Measurements from ENCODE around the gene BOD1L1. TPM values are rescaled to one million over a fixed set of nuclear protein-coding genes. Genes with fewer than 3 reads are reported as not detected.

The BOD1L1 gene
- total and polyA plus RNA-seq, 2 experiments from 2014 or later: 6.6 to 16.5 TPM

GRCh38 chr4:13537011-13537831 lies 90.3 kb downstream of the BOD1L1 start:
- Histone ChIP-seq H3F3A (ENCODE audit: insufficient read depth) (no peaks in the 10 kb centered on the region), H2AFZ (no peak overlapping the region), H3K4me2 (ENCODE audit: unreplicated experiment) (no peak overlapping the region), H3K27me3 (replicated peaks; ENCODE audit: insufficient read depth) (peaks cover 92% of the 10 kb centered on the region), H3K27ac (no peak overlapping the region), H3K4me1 (ENCODE audit: insufficient read depth) (no peaks in the 10 kb centered on the region), H3K79me2 (ENCODE audit: insufficient read depth) (no peaks in the 10 kb centered on the region), H3K9me2 (ENCODE audit: insufficient read depth) (no peaks in the 10 kb centered on the region), H3K9ac (no peak overlapping the region), H3K9me3 (ENCODE audit: low read depth) (no peaks in the 10 kb centered on the region), H3K36me3 (ENCODE audit: low read depth) (no peaks in the 10 kb centered on the region), H3K4me3 (no peak overlapping the region), H4K20me1 (ENCODE audit: insufficient read depth) (no peaks in the 10 kb centered on the region)
- WGBS, 2 experiments (ENCODE audit: low coverage in 1 of 2, low lambda C conversion rate in 2 of 2, missing lambda C conversion rate in 2 of 2): 39 to 40% methylated on average over 33 to 34 of the region's 34 CpGs
- in situ Hi-C loops (cut with MboI): no loop called here
- no peak for DNase-seq
- TF ChIP-seq EZH2 (IDR thresholded peaks at IDR 0.05; ENCODE audit: insufficient read depth, poor library complexity, severe bottlenecking): peak; percentile 37
- TF ChIP-seq EZH2phosphoT487 (IDR thresholded peaks at IDR 0.05; ENCODE audit: insufficient read depth, low read depth): no peak

- Histone ChIP-seq H3K36me3 (ENCODE audit: low read depth) (no peaks in the 10 kb centered on the region), H3F3A (ENCODE audit: insufficient read depth) (no peaks in the 10 kb centered on the region), H3K9me2 (ENCODE audit: insufficient read depth) (no peaks in the 10 kb centered on the region), H3K4me1 (ENCODE audit: insufficient read depth) (no peaks in the 10 kb centered on the region), H3K4me3 (no peak overlapping the region), H3K27me3 (replicated peaks; ENCODE audit: insufficient read depth) (peaks cover 97% of the 10 kb centered on the region), H3K4me2 (ENCODE audit: unreplicated experiment) (no peak overlapping the region), H3K79me2 (ENCODE audit: insufficient read depth) (no peaks in the 10 kb centered on the region), H2AFZ (no peak overlapping the region), H3K9ac (no peak overlapping the region), H4K20me1 (ENCODE audit: insufficient read depth) (no peaks in the 10 kb centered on the region), H3K27ac (no peak overlapping the region), H3K9me3 (ENCODE audit: low read depth) (no peaks in the 10 kb centered on the region)
- WGBS, 2 experiments (ENCODE audit: low coverage in 1 of 2, low lambda C conversion rate in 2 of 2, missing lambda C conversion rate in 2 of 2): 51% methylated on average over 6 of the region's 6 CpGs
- TF ChIP-seq EZH2phosphoT487 (IDR thresholded peaks at IDR 0.05; ENCODE audit: insufficient read depth, low read depth) (no peak), EZH2 (IDR thresholded peaks at IDR 0.05; ENCODE audit: insufficient read depth, poor library complexity, severe bottlenecking) (peak; percentile 92)
- DNase-seq: no peak
- in situ Hi-C loops (cut with MboI): no loop called here
Measured at GRCh38 chr4:13536607-13537006, 90.9 kb downstream of the BOD1L1 start.

GRCh38 chr4:13535708-13536361 lies 91.7 kb downstream of the BOD1L1 start:
- H4K20me1 ChIP-seq (ENCODE audit: insufficient read depth): no peaks in the 10 kb centered on the region
- H3K4me2 ChIP-seq (ENCODE audit: unreplicated experiment): no peak overlapping the region
- no peak overlapping the region for H3K27ac ChIP-seq
- H3K9ac ChIP-seq: no peak overlapping the region
- H3K4me3 ChIP-seq: no peak overlapping the region
- no peak overlapping the region for H2AFZ ChIP-seq
- H3K9me2 ChIP-seq (ENCODE audit: insufficient read depth): no peaks in the 10 kb centered on the region
- no peak for TF ChIP-seq EZH2phosphoT487 (IDR thresholded peaks at IDR 0.05; ENCODE audit: insufficient read depth, low read depth)
- TF ChIP-seq EZH2 (IDR thresholded peaks at IDR 0.05; ENCODE audit: insufficient read depth, poor library complexity, severe bottlenecking): no peak
- in situ Hi-C loops (cut with MboI): no loop called here
- H3F3A ChIP-seq (ENCODE audit: insufficient read depth): no peaks in the 10 kb centered on the region
- no peak for DNase-seq
- H3K27me3 ChIP-seq (replicated peaks; ENCODE audit: insufficient read depth): peaks cover 98% of the 10 kb centered on the region
- H3K9me3 ChIP-seq (ENCODE audit: low read depth): no peaks in the 10 kb centered on the region
- no peaks in the 10 kb centered on the region for H3K79me2 ChIP-seq (ENCODE audit: insufficient read depth)
- no peaks in the 10 kb centered on the region for H3K4me1 ChIP-seq (ENCODE audit: insufficient read depth)
- no peaks in the 10 kb centered on the region for H3K36me3 ChIP-seq (ENCODE audit: low read depth)
- WGBS, 2 experiments (ENCODE audit: low coverage in 1 of 2, low lambda C conversion rate in 2 of 2, missing lambda C conversion rate in 2 of 2): 5 to 6% methylated on average over 39 of the region's 39 CpGs

- in situ Hi-C loops (cut with MboI): no loop called here
- peaks cover 98% of the 10 kb centered on the region for H3K27me3 ChIP-seq (replicated peaks; ENCODE audit: insufficient read depth)
- 19 to 24% methylated on average over 18 of the region's 18 CpGs for WGBS, 2 experiments (ENCODE audit: low coverage in 1 of 2, low lambda C conversion rate in 2 of 2, missing lambda C conversion rate in 2 of 2)
Measured at GRCh38 chr4:13535118-13535517, 92.4 kb downstream of the BOD1L1 start.

More at GRCh38 chr4:13535118-13535517, 92.4 kb downstream of the BOD1L1 start:
- Histone ChIP-seq H3K4me3 (no peak overlapping the region), H2AFZ (no peak overlapping the region), H3K4me1 (ENCODE audit: insufficient read depth) (no peaks in the 10 kb centered on the region), H3K9me2 (ENCODE audit: insufficient read depth) (no peaks in the 10 kb centered on the region), H3F3A (ENCODE audit: insufficient read depth) (no peaks in the 10 kb centered on the region), H3K9ac (no peak overlapping the region), H3K79me2 (ENCODE audit: insufficient read depth) (no peaks in the 10 kb centered on the region), H4K20me1 (ENCODE audit: insufficient read depth) (no peaks in the 10 kb centered on the region), H3K36me3 (ENCODE audit: low read depth) (no peaks in the 10 kb centered on the region), H3K27ac (no peak overlapping the region), H3K9me3 (ENCODE audit: low read depth) (no peaks in the 10 kb centered on the region), H3K4me2 (ENCODE audit: unreplicated experiment) (no peak overlapping the region)
- TF ChIP-seq EZH2phosphoT487 (IDR thresholded peaks at IDR 0.05; ENCODE audit: insufficient read depth, low read depth) (no peak), EZH2 (IDR thresholded peaks at IDR 0.05; ENCODE audit: insufficient read depth, poor library complexity, severe bottlenecking) (no peak)
- no peak for DNase-seq
